Measurements from ENCODE around the gene EBF3.

DNA sequence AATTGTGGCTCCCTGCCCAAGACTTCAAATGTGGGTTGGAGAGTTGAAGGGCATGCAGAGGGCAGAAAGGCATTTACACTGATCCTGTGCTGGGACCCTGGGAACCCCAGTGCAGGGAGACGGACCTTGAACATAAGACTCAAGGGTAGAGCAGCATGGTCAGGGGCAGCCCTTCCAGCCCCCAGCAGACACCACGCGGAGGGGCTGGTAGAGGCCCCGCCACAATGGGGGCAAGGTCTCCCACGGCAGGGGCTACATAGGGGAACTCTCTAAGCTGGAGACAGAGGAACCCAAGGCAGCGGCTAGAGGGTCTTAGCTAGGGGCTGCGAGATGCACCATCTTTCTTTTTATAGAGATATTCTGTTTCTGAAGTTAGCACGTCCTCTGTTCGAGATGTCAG is 45.2 kb upstream of the EBF3 start:
- no peak for TF ChIP-seq EP300 (IDR thresholded peaks at IDR 0.05)
- TF ChIP-seq, protein P1, sequence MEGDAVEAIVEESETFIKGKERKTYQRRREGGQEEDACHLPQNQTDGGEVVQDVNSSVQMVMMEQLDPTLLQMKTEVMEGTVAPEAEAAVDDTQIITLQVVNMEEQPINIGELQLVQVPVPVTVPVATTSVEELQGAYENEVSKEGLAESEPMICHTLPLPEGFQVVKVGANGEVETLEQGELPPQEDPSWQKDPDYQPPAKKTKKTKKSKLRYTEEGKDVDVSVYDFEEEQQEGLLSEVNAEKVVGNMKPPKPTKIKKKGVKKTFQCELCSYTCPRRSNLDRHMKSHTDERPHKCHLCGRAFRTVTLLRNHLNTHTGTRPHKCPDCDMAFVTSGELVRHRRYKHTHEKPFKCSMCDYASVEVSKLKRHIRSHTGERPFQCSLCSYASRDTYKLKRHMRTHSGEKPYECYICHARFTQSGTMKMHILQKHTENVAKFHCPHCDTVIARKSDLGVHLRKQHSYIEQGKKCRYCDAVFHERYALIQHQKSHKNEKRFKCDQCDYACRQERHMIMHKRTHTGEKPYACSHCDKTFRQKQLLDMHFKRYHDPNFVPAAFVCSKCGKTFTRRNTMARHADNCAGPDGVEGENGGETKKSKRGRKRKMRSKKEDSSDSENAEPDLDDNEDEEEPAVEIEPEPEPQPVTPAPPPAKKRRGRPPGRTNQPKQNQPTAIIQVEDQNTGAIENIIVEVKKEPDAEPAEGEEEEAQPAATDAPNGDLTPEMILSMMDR (IDR thresholded peaks at IDR 0.05): no peak
- TF ChIP-seq POLR2AphosphoS5 (IDR thresholded peaks at IDR 0.05): no peak

Data from suprapubic skin (tissue), 4 donors.